A549 (cell line): ENCODE measurements around the gene NRIP2. TPM values are rescaled to one million over a fixed set of nuclear protein-coding genes. Genes with fewer than 3 reads are reported as not detected.

Source experiments
- ATAC-seq, 2 experiments: fragments of 200-7000 bp in 1 of 2; fragments of >200 bp in 1 of 2; cut with Nextera tagmentation in 1 of 2; cut with Tn5 transposase in 1 of 2; 3 replicates each; pipeline versions ENCODE4 v1.8.0 to v1.9.1; 2018 to 2020; ENCODE audit warnings: mild to moderate bottlenecking in 1 of 2, moderate library complexity in 1 of 2
- CTCF ChIA-PET: fragments of 300-600 bp; sonication (Branson Sonifier 250); formaldehyde crosslinking; extraction: SDS; loops from one replicate; lab custom pipeline; 2021; ENCODE audit warnings: antibody characterized with exemption, inconsistent platforms; lab: Yijun Ruan, JAX
- POLR2A ChIA-PET: fragments of 350-600 bp; formaldehyde crosslinking; extraction: SDS; loops from one replicate; lab custom pipeline; 2021; ENCODE audit warnings: antibody characterized with exemption, inconsistent platforms; lab: Yijun Ruan, JAX
- DNase-seq, 2 experiments: peaks; one replicate each; pipeline versions ENCODE4 v3.0.0 to v3.0.0-alpha.2; 2011 to 2016; ENCODE audit warnings: low read depth in 1 of 2, low spot score in 1 of 2
- FAIRE-seq: peaks from 2 replicates; lab custom pipeline; 2011; peaks lifted over from hg19 to GRCh38; lab: Jason Lieb, UNC
- H3K27ac ChIP-seq, 2 experiments: fragments of >200 bp; sonication (Bioruptor Twin); formaldehyde crosslinking; 3 replicates each; pipeline ENCODE4 v1.5.1; 2016 to 2017
- H3K4me1 ChIP-seq: fragments of >200 bp; sonication (Bioruptor Twin); formaldehyde crosslinking; 3 replicates; pipeline ENCODE4 v1.6.1; 2016
- H3K4me2 ChIP-seq: fragments of >200 bp; sonication (Bioruptor Twin); formaldehyde crosslinking; 3 replicates; pipeline ENCODE4 v1.6.1; 2016
- H3K4me3 ChIP-seq: fragments of >200 bp; sonication (Bioruptor Twin); formaldehyde crosslinking; 3 replicates; pipeline ENCODE4 v1.5.1; 2016
- H3K9me3 ChIP-seq: fragments of >200 bp; sonication (Bioruptor Twin); formaldehyde crosslinking; 3 replicates; pipeline ENCODE4 v1.6.1; 2016
- CEBPB ChIP-seq, 2 experiments: fragments of >200 bp in 1 of 2; sonication (Bioruptor Twin) in 1 of 2; formaldehyde crosslinking in 1 of 2; IDR thresholded peaks; 2 replicates each; pipeline ENCODE4 v1.6.1; 2012 to 2016
- CHD2 ChIP-seq: fragments of 150-350 bp; IDR thresholded peaks from 2 replicates; pipeline ENCODE4 v1.6.1; 2014; ENCODE audit warnings: low read length; ENCODE audit not compliant: partially characterized antibody
- CTCF ChIP-seq: fragments of >200 bp; sonication (Bioruptor Twin); formaldehyde crosslinking; IDR thresholded peaks from 3 replicates; pipeline ENCODE4 v1.5.1; 2016
- EHF ChIP-seq: fragments of 250-450 bp; sonication (Bioruptor Pico); IDR thresholded peaks from 2 replicates; pipeline ENCODE4 v1.5.0; 2020; ENCODE audit warnings: mild to moderate bottlenecking
- EP300 ChIP-seq, 2 experiments: fragments of >200 bp; sonication (Bioruptor Twin); formaldehyde crosslinking; IDR thresholded peaks; 2 replicates in 1 of 2; 3 replicates in 1 of 2; pipeline ENCODE4 v1.6.1; 2016 to 2017
- ESRRA ChIP-seq: fragments of 150-350 bp; IDR thresholded peaks from 2 replicates; pipeline ENCODE4 v1.6.1; 2014; ENCODE audit warnings: mild to moderate bottlenecking, low read length, borderline replicate concordance
- FOSB ChIP-seq: fragments of 250-450 bp; sonication (Bioruptor Pico); IDR thresholded peaks from 2 replicates; pipeline ENCODE4 v1.5.0; 2020; ENCODE audit warnings: mild to moderate bottlenecking, moderate library complexity
- FOSL2 ChIP-seq, 2 experiments: fragments of 450-650 bp in 1 of 2; fragments of >200 bp in 1 of 2; sonication (Bioruptor Twin) in 1 of 2; formaldehyde crosslinking; IDR thresholded peaks; 2 replicates each; pipeline versions ENCODE4 v1.5.0 to v1.6.1; 2016 to 2020; ENCODE audit warnings: mild to moderate bottlenecking in 1 of 2, moderate library complexity in 1 of 2
- FOXS1 ChIP-seq: fragments of 250-450 bp; sonication (Bioruptor Pico); IDR thresholded peaks from 2 replicates; pipeline ENCODE4 v1.5.0; 2020; ENCODE audit warnings: mild to moderate bottlenecking, moderate library complexity
- GATA3 ChIP-seq: IDR thresholded peaks from 2 replicates; pipeline ENCODE4 v1.6.1; 2012; ENCODE audit warnings: borderline replicate concordance
- HMGXB4 ChIP-seq: fragments of 250-450 bp; sonication (Bioruptor Pico); IDR thresholded peaks from 2 replicates; pipeline ENCODE4 v1.5.0; 2021; ENCODE audit warnings: mild to moderate bottlenecking, moderate library complexity, borderline replicate concordance
- HOXA7 ChIP-seq: fragments of 250-450 bp; sonication (Bioruptor Pico); IDR thresholded peaks from 2 replicates; pipeline ENCODE4 v1.5.0; 2020; ENCODE audit warnings: mild to moderate bottlenecking, moderate library complexity
- KDM1A ChIP-seq: fragments of 200-600 bp; sonication (generic); IDR thresholded peaks from 2 replicates; pipeline ENCODE4 v1.6.1; 2016; ENCODE audit warnings: low read depth, mild to moderate bottlenecking
- MAFK ChIP-seq: fragments of 450-650 bp; IDR thresholded peaks from 2 replicates; pipeline ENCODE4 v1.6.1; 2014; ENCODE audit not compliant: partially characterized antibody
- PHF8 ChIP-seq: fragments of 200-600 bp; sonication (generic); IDR thresholded peaks from 2 replicates; pipeline ENCODE4 v1.6.1; 2016; ENCODE audit warnings: low read depth, mild to moderate bottlenecking, antibody characterized with exemption, moderate library complexity, borderline replicate concordance
- POLR2A ChIP-seq: IDR thresholded peaks from 2 replicates; pipeline ENCODE4 v1.6.1; 2012; ENCODE audit warnings: mild to moderate bottlenecking, low read length
- RAD21 ChIP-seq, 2 experiments: fragments of >200 bp in 1 of 2; sonication (Bioruptor Twin) in 1 of 2; formaldehyde crosslinking in 1 of 2; IDR thresholded peaks in 1 of 2; conservative IDR thresholded peaks in 1 of 2; 2 replicates in 1 of 2; 3 replicates in 1 of 2; pipeline ENCODE4 v1.6.1; 2012 to 2018; ENCODE audit warnings: inconsistent platforms in 1 of 2
- REST ChIP-seq: fragments of 200-600 bp; sonication (generic); IDR thresholded peaks from 2 replicates; pipeline ENCODE4 v1.6.1; 2016; ENCODE audit warnings: antibody characterized with exemption, mild to moderate bottlenecking, moderate library complexity
- RNF2 ChIP-seq: fragments of 200-600 bp; sonication (generic); IDR thresholded peaks from 2 replicates; pipeline ENCODE4 v1.6.1; 2016; ENCODE audit warnings: low read depth, mild to moderate bottlenecking, antibody characterized with exemption, moderate library complexity, borderline replicate concordance
- TP53 ChIP-seq: fragments of 250-450 bp; sonication (Bioruptor Pico); IDR thresholded peaks from 2 replicates; pipeline ENCODE4 v1.5.0; 2021; ENCODE audit warnings: mild to moderate bottlenecking, moderate library complexity
- USF2 ChIP-seq: fragments of 450-650 bp; IDR thresholded peaks from 2 replicates; pipeline ENCODE4 v1.6.1; 2014; ENCODE audit warnings: antibody characterized with exemption
- ZNF302 ChIP-seq: fragments of 250-450 bp; sonication (Bioruptor Pico); IDR thresholded peaks from 2 replicates; pipeline ENCODE4 v1.9.0; 2021; ENCODE audit warnings: inconsistent platforms, mild to moderate bottlenecking, moderate library complexity
- WGBS: methylation state at CpG from one replicate; pipeline ENCODE4 v1.1.6; 2017; ENCODE audit errors: missing lambda C conversion rate; 5-methylcytosine and 5-hydroxymethylcytosine counted together
- polyA plus RNA-seq, 4 experiments: library from polyadenylated mRNA; depleted of rRNA in 3 of 4; stranded (reverse); fragments of >200 nt; fragmentation: RNase III in 1 of 4; extraction: RNeasy Plus Mini Kit Qiagen cat#74134 plus additional on column Dnase treatment in 1 of 4; gene quantifications; 2 replicates in 3 of 4; 3 replicates in 1 of 4; pipeline ENCODE4 v1.2.3, GENCODE V29; 2011 to 2017

NRIP2 gene
- polyA plus RNA-seq, 2 of the 4 experiments (the other 2 are of a cell fraction): not detected

GRCh38 chr12:2800046-2800570 is 34.7 kb downstream of the NRIP2 start:
- Histone ChIP-seq H3K4me3 (no peak overlapping the region), H3K4me2 (no peak overlapping the region), H3K9me3 (no peaks in the 10 kb centered on the region), H3K27ac (no peak overlapping the region), H3K4me1 (peaks cover 15% of the 10 kb centered on the region)
- 83% methylated on average over 3 of the region's 3 CpGs for WGBS
- ChIA-PET POLR2A (no interaction called here), CTCF (interaction anchor here (0.6 to 3.9 kb wide), 5 partner anchors 10 to 175 kb away, joined by 3 to 15 read pairs (median 3); partner anchors contain the start of gene ITFG2)
- no peak for DNase-seq
- no peak for ATAC-seq
- TF ChIP-seq MAFK (no peak), EP300 (IDR thresholded peaks at IDR 0.05) (no peak), GATA3 (no peak), KDM1A (no peak), PHF8 (no peak), ZNF302 (CRISPR knock-in tag) (no peak), EHF (no peak), CHD2 (no peak), POLR2A (no peak), REST (no peak), FOSB (CRISPR knock-in tag) (no peak), HMGXB4 (CRISPR knock-in tag) (no peak), FOSL2 (IDR thresholded peaks at IDR 0.05) (no peak), FOSL2 (CRISPR knock-in tag; IDR thresholded peaks at IDR 0.05) (no peak), FOXS1 (no peak), RNF2 (no peak), RAD21 (conservative IDR thresholded peaks at IDR 0.05 in 1 of 2, IDR thresholded peaks at IDR 0.05 in 1 of 2) (no peak), ESRRA (no peak), CEBPB (IDR thresholded peaks at IDR 0.05) (no peak)
- FAIRE-seq: no peak

DNA sequence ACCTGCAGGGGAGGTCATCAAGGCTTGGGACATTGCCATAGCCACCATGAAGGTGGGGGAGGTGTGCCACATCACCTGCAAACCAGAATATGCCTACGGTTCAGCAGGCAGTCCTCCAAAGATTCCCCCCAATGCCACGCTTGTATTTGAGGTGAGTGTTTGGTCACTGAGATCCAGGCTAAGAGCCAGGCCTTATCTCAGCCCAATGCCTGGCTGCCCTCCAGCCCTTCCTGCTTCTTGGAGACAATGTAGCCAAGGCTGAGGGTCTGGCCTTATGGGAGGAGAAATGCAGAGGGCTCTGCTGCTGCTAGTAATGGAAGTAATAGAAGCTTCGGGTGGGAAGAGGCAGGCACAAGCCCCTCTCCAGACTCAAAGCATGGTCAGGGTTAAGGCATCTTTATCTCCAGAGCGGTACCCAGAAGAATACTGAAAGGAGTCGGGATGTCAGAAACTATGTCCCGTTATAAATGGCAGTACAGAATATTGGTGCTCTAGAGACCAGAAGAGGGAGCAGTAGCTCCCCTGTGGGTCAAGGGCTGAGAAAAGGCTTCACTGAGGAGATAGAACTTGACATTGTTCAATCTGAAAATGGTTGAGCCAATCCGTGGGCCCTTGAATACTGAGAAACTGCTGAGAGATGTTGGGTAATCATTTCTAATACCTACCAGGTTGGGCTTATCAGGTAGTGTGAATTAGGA is 37.0 kb downstream of the NRIP2 start:
- DNase-seq (no peak), FAIRE-seq (no peak), ATAC-seq (no peak)
- H3K9me3 ChIP-seq: no peaks in the 10 kb centered on the region
- peaks cover 18% of the 10 kb centered on the region for H3K4me1 ChIP-seq
- 82% methylated on average over 6 of the region's 7 CpGs for WGBS
- ChIA-PET CTCF (interaction anchor here (1.0 to 7.3 kb wide), 2 partner anchors 13 to 15 kb away, joined by 4 to 57 read pairs; no protein-coding TSS in a partner anchor), POLR2A (no interaction called here)
- no peak overlapping the region for H3K27ac ChIP-seq
- TF ChIP-seq USF2 (no peak), CEBPB (IDR thresholded peaks at IDR 0.05) (no peak), CTCF (0 out of 3 replicates have a peak, but pooled peaks have one; percentile 15), TP53 (CRISPR knock-in tag) (no peak), HOXA7 (CRISPR knock-in tag) (no peak)
- H3K4me2 ChIP-seq: no peak overlapping the region
- H3K4me3 ChIP-seq: no peak overlapping the region
